ENCODE data around the gene RAB32.

RAB32 gene

GRCh38 chr6:146594495-146594894 lies 50.9 kb downstream of the RAB32 start:
- Histone ChIP-seq H3K36me3 (ENCODE audit: control insufficient read depth, insufficient read depth, low read length) (no peaks in the 10 kb centered on the region), H3K4me3 (replicated peaks; ENCODE audit: low read depth, low read length) (no peak overlapping the region), H3K27me3 (replicated peaks; ENCODE audit: control insufficient read depth, insufficient read depth, low read length) (no peaks in the 10 kb centered on the region)
- no peak for DNase-seq (ENCODE audit: extremely low read depth, insufficient read length)
- TF ChIP-seq CTCF (IDR thresholded peaks at IDR 0.05; ENCODE audit: insufficient read depth, low read length, poor library complexity, severe bottlenecking) = no peak

- no peak for DNase-seq (ENCODE audit: extremely low read depth, insufficient read length)
- TF ChIP-seq CTCF (IDR thresholded peaks at IDR 0.05; ENCODE audit: insufficient read depth, low read length, poor library complexity, severe bottlenecking) = no peak
- Histone ChIP-seq H3K4me3 (replicated peaks; ENCODE audit: low read depth, low read length) (no peak overlapping the region), H3K27me3 (replicated peaks; ENCODE audit: control insufficient read depth, insufficient read depth, low read length) (no peaks in the 10 kb centered on the region), H3K36me3 (ENCODE audit: control insufficient read depth, insufficient read depth, low read length) (no peaks in the 10 kb centered on the region)
Observed at GRCh38 chr6:146595972-146596731, 52.5 kb downstream of the RAB32 start.

- Histone ChIP-seq H3K27me3 (replicated peaks; ENCODE audit: control insufficient read depth, insufficient read depth, low read length) (no peaks in the 10 kb centered on the region), H3K36me3 (ENCODE audit: control insufficient read depth, insufficient read depth, low read length) (no peaks in the 10 kb centered on the region), H3K4me3 (replicated peaks; ENCODE audit: low read depth, low read length) (no peak within 1 kb of the TSS)
- no peak for TF ChIP-seq CTCF (IDR thresholded peaks at IDR 0.05; ENCODE audit: insufficient read depth, low read length, poor library complexity, severe bottlenecking)
- DNase-seq (ENCODE audit: extremely low read depth, insufficient read length) = peak; percentile 21
Observed at GRCh38 chr6:146598772-146599405, 55.3 kb downstream of the RAB32 start, which contains the start of gene ADGB. Gene ADGB, plus strand, starts transcription at chr6:146598972. Its CDS starts 69 bp downstream, at chr6:146599041.

GRCh38 chr6:146601352-146601751 lies 57.7 kb downstream of the RAB32 start:
- no peak overlapping the region for H3K4me3 ChIP-seq (replicated peaks; ENCODE audit: low read depth, low read length)
- no peak for DNase-seq (ENCODE audit: extremely low read depth, insufficient read length)
- H3K27me3 ChIP-seq (replicated peaks; ENCODE audit: control insufficient read depth, insufficient read depth, low read length) = no peaks in the 10 kb centered on the region
- no peak for TF ChIP-seq CTCF (IDR thresholded peaks at IDR 0.05; ENCODE audit: insufficient read depth, low read length, poor library complexity, severe bottlenecking)
- H3K36me3 ChIP-seq (ENCODE audit: control insufficient read depth, insufficient read depth, low read length) = no peaks in the 10 kb centered on the region

GRCh38 chr6:146602526-146602925 lies 58.9 kb downstream of the RAB32 start:
- Histone ChIP-seq H3K27me3 (replicated peaks; ENCODE audit: control insufficient read depth, insufficient read depth, low read length) (no peaks in the 10 kb centered on the region), H3K4me3 (replicated peaks; ENCODE audit: low read depth, low read length) (no peak overlapping the region), H3K36me3 (ENCODE audit: control insufficient read depth, insufficient read depth, low read length) (no peaks in the 10 kb centered on the region)
- no peak for DNase-seq (ENCODE audit: extremely low read depth, insufficient read length)
- no peak for TF ChIP-seq CTCF (IDR thresholded peaks at IDR 0.05; ENCODE audit: insufficient read depth, low read length, poor library complexity, severe bottlenecking)
